NCI-H1092 treated with DMSO at 0.1 percent for 48 hours (cell line): ENCODE data around the gene HRCT1.
A peak's percentile ranks its signal among the peaks of the same experiment; 100 is the strongest.
"Not testable (repeated sequence)": the region's sequence is repeated elsewhere in the genome, so short reads cannot be mapped to it uniquely, and the experiment has no call there.

Experiments used
- DNase-seq: peaks from one replicate; lab custom pipeline; 2025; lab: John Stamatoyannopoulos, UW

HRCT1 gene

GRCh38 chr9:35905912-35906679 lies at the start of gene HRCT1:
Gene HRCT1, plus strand, starts transcription at chr9:35906202. Its CDS starts 86 bp downstream, at chr9:35906288.
- DNase-seq = peak; percentile 25

DNA sequence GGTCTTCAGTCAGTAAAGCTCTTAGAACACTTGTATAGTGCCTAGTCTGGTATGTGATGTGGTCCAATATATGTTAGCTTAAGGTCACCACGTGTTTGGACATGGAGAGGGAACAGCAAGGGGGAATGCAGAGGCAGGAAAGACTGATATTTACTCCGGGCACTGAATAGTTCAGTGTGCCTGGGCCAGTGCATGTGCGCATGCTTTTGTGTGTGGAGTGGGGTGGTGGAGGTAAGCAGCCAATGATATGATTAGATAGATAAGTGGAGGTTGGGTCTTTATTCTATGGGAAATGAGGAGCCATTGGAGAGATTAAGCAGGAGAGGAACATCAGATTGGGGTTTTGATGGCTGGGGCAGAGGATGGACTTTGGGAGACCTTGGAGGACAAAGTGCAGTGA lies 49.8 kb upstream of the HRCT1 start:
- DNase-seq = no peak

DNA sequence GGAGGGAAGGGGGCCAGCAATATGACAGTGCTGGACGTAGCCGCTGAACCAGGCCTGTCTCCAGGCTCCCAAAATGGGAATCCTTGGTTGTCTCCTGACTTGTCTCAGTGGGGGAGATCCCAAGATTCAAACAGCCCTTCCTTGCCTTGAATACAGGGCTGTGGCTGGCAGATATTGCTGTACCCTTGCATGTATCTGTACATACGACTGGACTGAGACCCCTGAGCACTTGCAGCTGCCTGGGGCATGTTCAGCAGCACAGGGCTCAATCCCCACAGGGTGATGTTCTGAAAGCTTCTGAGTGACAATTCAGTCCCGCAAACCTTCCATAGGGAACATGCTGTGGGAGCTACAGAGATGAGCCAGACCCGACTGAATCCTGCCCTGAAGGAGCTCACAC lies 49.1 kb upstream of the HRCT1 start:
- DNase-seq = no peak

DNA sequence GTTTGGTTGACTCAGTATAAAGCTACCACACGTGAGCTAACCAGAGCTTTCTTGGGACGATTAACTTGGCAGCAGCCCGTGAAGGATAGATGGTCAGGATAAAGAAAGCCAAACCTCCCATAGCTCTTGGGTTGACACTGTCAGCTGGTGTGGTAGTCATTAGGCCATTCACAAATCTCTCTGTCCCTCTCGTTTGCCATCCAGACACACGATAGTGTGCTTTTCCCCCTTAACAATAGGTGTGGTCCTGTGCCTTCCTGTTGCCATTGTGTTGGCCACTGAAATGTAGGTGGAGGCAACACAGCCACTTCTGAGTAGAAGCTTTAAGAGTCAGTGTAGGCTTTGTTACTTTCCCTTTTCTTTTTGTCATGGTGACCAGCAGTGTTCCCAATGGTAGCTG lies 47.5 kb upstream of the HRCT1 start:
- DNase-seq = no peak

DNA sequence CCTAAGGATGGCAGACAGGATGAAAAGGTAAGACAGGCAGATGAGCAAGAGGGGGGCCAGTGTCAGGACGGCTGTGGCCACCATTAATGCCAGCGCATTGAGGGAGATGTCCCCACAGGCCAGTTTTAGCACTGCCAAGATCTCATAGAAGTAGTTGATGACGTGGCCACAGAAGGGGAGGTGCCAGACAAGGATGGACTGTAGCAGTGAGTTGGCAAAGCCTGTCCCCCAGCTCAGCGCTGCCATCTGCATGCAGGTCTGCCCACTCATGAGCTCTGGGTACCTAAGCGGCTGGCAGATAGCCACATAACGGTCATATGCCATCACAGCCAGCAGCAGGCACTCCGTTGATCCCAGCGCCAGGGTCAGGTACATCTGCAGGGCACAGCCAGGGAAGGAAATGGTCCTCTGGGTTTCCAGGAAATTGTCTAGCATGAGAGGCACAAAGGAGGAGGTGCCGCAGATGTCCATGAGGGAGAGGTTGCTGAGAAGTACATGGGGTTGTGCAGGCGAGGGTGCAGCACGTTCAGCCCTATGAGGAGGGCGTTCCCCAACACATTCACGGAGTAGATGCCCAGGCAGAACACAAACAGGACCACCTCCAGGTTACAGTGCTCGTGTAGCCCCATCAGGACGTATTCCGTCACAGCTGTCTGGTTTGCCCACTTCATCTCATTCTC lies 46.6 kb upstream of the HRCT1 start:
- peak; percentile 30 for DNase-seq

DNA sequence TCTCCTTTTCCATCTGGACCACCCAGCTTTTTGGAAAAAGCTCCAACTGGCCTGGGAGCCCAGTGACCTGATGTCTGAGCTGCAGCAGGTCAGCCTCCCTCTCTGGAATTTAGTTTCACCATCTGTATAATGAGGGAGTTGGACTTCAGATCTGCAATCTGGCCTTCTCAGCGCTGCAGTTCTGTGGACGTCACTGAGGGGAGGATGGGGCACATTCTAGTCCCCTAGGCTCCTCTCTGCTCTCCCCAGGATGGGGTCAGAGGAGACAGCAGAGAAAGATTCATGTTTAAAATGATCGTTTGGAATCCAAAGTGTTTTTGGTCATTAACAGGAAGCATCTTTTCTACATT lies 46.0 kb upstream of the HRCT1 start:
- DNase-seq = no peak

GRCh38 chr9:35861161-35861897 lies 44.7 kb upstream of the HRCT1 start:
- DNase-seq = no peak

GRCh38 chr9:35862328-35862727 lies 43.7 kb upstream of the HRCT1 start:
- DNase-seq = no peak

- no peak for DNase-seq
These were observed 42.4 kb upstream of the HRCT1 start for GRCh38 chr9:35863583-35863982.

DNA sequence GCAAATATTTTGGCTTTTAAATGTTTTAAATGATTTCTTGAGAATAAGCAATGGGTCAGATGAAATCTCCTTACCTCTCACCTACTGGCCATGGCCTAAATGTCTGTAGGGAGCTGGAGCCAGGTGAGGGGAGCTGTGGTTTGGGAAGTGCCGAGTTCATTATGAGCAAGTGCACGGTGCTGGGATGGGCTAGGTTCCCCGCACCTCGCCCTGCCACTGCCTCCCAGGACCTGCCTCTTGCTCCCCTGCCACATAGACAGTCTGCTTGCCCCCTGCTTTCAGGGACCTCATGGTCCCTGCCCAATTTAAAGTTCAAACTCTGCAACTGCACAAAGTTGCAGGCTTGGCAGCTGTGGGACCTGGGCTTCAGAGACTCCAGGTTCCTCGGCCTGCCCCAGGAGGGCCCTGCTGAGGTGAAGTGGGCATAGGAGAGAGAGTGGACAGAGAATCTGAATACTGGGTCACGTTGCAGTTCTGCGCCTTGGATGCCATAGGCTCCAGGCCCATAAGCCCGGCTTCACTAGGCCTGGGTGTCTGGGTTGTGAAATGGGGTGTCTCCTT lies 41.2 kb upstream of the HRCT1 start:
- no peak for DNase-seq

DNA sequence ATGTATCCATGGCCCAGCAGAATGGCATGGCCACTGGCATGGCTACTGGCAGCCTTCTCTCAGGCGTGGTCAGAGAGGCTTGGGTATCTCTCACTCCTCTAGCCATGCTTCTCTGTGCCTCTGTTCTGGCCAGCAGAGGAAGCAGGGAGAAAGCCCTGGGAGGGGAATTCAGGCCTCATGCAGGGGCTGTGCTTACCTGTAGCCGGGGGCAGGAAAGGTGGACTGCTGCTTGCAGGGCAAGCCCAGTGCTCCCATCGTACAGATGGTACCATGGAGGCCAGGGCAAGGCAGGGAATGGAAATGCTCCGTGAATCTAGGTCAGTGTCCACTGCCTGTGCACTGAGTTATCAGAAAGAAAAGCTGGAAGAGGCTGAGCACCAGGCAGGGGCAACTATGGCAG lies 38.5 kb upstream of the HRCT1 start:
- DNase-seq = no peak

GRCh38 chr9:35868933-35869332 lies 37.1 kb upstream of the HRCT1 start:
- DNase-seq = no peak

DNA sequence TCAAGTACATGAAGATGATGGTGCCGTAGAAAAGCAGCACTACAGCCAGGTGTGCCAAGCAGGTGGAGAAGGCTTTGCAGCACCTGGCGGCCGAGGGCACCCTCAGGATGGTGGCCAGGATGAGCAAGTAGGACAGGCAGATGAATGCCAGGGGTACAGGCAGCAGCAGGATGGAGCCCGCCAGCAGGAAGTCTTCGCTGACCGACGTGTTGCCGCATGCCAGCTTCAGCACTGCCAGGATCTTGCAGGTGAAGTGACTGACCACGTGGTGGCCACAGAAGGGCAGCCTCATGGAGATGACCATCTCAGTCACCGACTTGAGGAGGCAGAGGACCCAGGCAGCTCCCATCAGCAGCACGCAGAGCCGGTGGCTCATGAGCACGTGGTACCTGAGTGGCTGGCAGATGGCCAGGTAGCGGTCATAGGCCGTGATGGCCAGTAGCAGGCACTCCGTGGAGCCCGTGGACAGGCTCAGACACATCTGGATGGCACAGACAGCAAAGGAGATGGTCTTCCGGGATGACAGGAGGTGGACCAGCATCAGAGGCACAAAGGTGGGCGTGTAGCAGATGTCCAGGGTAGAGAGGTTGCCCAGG lies 36.3 kb upstream of the HRCT1 start:
- no peak for DNase-seq

- DNase-seq = no peak
These were observed 35.6 kb upstream of the HRCT1 start, which contains the start of gene OR13J1 for GRCh38 chr9:35870351-35870923. Gene OR13J1, minus strand, starts transcription at chr9:35870401. Its CDS starts 0 bp downstream, at chr9:35870401.

DNA sequence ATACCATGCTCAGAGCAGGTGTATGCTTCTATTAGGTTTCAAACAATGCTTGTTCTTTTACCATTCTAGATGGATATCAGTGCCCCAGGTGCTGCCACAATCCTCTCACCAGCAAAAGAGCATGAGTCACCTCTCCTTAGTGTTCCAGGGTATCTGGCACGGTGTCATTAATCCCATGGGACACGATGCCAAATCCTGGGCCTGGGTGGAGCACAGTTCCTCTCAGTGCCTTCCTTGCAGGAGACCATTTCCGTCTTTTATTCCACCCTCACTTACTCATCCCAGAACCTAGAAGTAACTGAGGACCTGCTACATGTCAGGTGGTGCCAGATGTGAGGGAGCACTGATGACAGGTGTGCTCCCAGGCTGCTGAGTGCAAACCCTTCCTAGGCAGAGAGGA lies 34.5 kb upstream of the HRCT1 start:
- no peak for DNase-seq

GRCh38 chr9:35872505-35872904 lies 33.5 kb upstream of the HRCT1 start:
- no peak for DNase-seq

DNA sequence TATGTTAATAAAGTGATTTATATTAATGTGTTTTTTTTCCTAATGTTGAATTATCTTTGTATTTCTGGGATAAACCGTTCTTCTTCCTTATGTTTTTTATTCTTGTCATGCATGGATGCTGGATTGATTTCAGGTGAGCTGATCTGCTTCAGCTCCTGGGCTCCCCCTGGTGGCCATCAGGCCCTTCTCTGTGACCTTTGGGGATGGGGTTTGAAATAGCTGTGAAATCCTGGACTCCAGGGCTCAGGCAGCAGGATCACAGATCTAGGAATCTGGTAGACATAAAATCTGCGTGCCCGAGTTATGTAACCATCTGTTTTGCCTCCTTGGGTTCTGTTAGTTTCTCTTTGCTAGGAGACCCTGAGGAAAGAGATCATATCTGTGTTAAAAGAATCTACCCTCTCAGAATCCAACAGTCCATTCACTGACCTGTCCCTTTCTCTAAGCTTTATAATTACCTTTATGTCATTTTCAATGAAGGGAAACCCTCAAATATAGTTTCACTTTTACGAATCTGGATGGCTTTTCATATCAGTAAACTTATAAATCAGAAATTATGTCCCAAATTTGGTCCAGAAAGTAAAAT lies 23.6 kb upstream of the HRCT1 start:
- DNase-seq = peak; percentile 83

DNA sequence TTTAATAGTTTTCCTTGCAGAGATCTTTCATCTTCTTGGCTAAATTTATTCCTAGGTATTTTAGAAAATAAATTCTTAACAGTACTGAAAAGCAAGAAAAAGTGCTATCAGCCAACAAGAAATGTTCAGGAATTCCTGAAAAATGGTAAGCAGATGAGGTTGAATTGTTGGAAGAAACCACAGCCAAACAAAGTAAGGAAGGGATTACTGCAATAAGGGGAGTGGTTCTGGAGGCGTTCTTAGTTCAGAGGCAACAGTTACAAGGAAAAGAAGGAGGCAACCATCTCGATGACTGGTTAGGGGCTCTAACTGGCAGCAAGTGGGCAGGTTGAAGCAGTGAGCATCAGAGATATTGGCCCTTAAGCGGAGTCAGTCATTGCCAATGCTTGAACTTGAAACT lies 23.0 kb upstream of the HRCT1 start:
- no peak for DNase-seq

DNA sequence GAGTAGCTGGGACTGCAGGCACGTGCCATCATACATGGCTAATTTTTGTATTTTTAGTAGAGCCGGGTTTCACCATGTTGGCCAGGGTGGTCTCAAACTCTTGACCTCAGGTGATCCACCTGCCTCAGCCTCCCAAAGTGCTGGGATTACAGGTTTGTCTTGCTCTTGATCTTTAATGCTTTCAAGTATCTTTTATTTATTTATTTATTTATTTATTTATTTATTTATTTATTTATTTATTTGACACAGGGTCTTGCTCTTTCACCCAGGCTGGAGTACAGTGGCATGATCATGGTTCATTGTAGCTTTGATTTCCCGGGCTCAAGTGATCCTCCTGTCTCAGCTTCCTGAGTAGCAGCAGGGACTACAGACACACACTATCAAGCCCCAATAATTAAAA lies 21.1 kb upstream of the HRCT1 start:
- DNase-seq = not testable (repeated sequence)

- no peak for DNase-seq
These were observed 14.4 kb upstream of the HRCT1 start for GRCh38 chr9:35891646-35892045.

- no peak for DNase-seq
These were observed 14.0 kb upstream of the HRCT1 start for GRCh38 chr9:35892051-35892450.

DNA sequence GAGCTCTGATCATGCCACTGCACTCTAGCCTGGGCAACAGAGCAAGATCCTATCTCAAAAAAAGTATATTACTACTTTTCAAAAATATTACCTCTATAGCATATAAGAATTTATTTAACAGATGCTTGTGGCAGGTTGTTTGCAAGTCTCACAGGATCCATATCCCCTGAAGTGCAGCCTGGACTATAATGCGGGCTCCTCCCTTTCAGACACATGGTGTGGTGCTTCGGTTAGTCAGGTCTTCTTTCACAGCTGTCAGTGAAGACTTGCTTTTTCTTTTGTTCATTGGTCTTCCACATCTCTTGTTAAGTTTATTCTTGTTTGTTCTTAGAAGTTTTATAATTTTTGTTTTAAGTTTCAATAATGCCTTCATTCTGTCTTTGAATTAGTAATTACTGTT lies 9.4 kb upstream of the HRCT1 start:
- no peak for DNase-seq
